Mucosa of descending colon (tissue), 3 donors: Measurements from ENCODE around the gene KNCN. TPM values are rescaled to one million over a fixed set of nuclear protein-coding genes. Genes with fewer than 3 reads are reported as not detected.

Experiments used
- ATAC-seq: fragments of 200-7000 bp; cut with Tn5 transposase; one replicate; pipeline ENCODE4 v1.9.1; 2020; ENCODE audit warnings: mild to moderate bottlenecking, moderate library complexity
- DNase-seq, 3 donors: peaks; one replicate each; pipeline ENCODE4 v3.0.0-alpha.2; 2020
- H3K36me3 ChIP-seq: fragments of 200-600 bp; one replicate; pipeline ENCODE4 v1.8.0; 2021; ENCODE audit warnings: low read depth, mild to moderate bottlenecking
- H3K4me1 ChIP-seq: fragments of 200-600 bp; one replicate; pipeline ENCODE4 v1.8.0; 2021; ENCODE audit warnings: low read depth, mild to moderate bottlenecking
- H3K4me3 ChIP-seq: fragments of 200-600 bp; one replicate; pipeline ENCODE4 v1.8.0; 2021; ENCODE audit warnings: mild to moderate bottlenecking
- H3K9me3 ChIP-seq: fragments of 200-600 bp; one replicate; pipeline ENCODE4 v1.8.0; 2021; ENCODE audit warnings: mild to moderate bottlenecking
- CTCF ChIP-seq: fragments of 200-600 bp; IDR thresholded peaks from one replicate; pipeline ENCODE4 v1.8.0; 2022; ENCODE audit warnings: antibody characterized with exemption, mild to moderate bottlenecking
- intact Hi-C, 2 donors: fragments of 100-400 bp; cut with DNase I in 1 of 2; cut with micrococcal nuclease in 1 of 2; formaldehyde crosslinking; loops; one replicate each; pipeline versions ENCODE4 v1.11.0 to v1.11.1; 2022; cut with DNase I, micrococcal nuclease
- total RNA-seq, 3 donors: library from RNA; stranded (reverse); fragmentation: NEBNext Ultra II Directional in 2 of 3; extraction: Animal tissue kit (Norgen Biotek cat#: 25700) in 2 of 3; gene quantifications; one replicate each; pipeline versions ENCODE4 v1.2.1 to v1.2.4, GENCODE V29; 2021 to 2023
- donor health status: DM: no; HTN: no; CAD: no; lungs with moderate emphysema.
- donor health status: DM: no; HTN: no; CAD: no.
- donor health status: DM: no; HTN: yes; CAD: no.

The KNCN gene
- total RNA-seq, 3 donors from 2014 or later, result not detected

GRCh38 chr1:46529031-46529630 is 22.3 kb downstream of the KNCN start:
- Histone ChIP-seq H3K4me1 (no peaks in the 10 kb centered on the region), H3K36me3 (no peaks in the 10 kb centered on the region), H3K9me3 (no peaks in the 10 kb centered on the region), H3K4me3 (no peak overlapping the region)
- DNase-seq (no peak), ATAC-seq (no peak)
- no peak for TF ChIP-seq CTCF
- intact Hi-C loops, result loop anchor here (2.0 to 10.0 kb wide), 3 partner anchors 52 to 82 kb away; no protein-coding TSS in a partner anchor

GRCh38 chr1:46528297-46528955 is 23.0 kb downstream of the KNCN start:
- no peaks in the 10 kb centered on the region for H3K36me3 ChIP-seq
- DNase-seq, result no peak
- ATAC-seq, result no peak
- no peak overlapping the region for H3K4me3 ChIP-seq
- no peaks in the 10 kb centered on the region for H3K4me1 ChIP-seq
- TF ChIP-seq CTCF, result no peak
- H3K9me3 ChIP-seq, result no peaks in the 10 kb centered on the region
- intact Hi-C loops, result loop anchor here (2.0 to 10.0 kb wide), 3 partner anchors 52 to 81 kb away; no protein-coding TSS in a partner anchor

- ATAC-seq (peak; percentile 78), DNase-seq (peak; percentile 75 to 91 (median 87))
- intact Hi-C loops, result loop anchor here (2.0 to 10.0 kb wide), 3 partner anchors 51 to 80 kb away; no protein-coding TSS in a partner anchor
- Histone ChIP-seq H3K9me3 (no peaks in the 10 kb centered on the region), H3K4me3 (no peak overlapping the region), H3K36me3 (no peaks in the 10 kb centered on the region), H3K4me1 (no peaks in the 10 kb centered on the region)
- TF ChIP-seq CTCF, result peak; percentile 70
Observed at GRCh38 chr1:46527474-46528296, 23.8 kb downstream of the KNCN start.

GRCh38 chr1:46526691-46527291 is 24.7 kb downstream of the KNCN start:
- no peaks in the 10 kb centered on the region for H3K36me3 ChIP-seq
- no peak overlapping the region for H3K4me3 ChIP-seq
- intact Hi-C loops, result loop anchor here (5.0 to 10.0 kb wide), 2 partner anchors 52 to 79 kb away; no protein-coding TSS in a partner anchor
- H3K9me3 ChIP-seq, result no peaks in the 10 kb centered on the region
- peak; percentile 48 to 87 (median 53) for DNase-seq
- no peak for TF ChIP-seq CTCF
- peak; percentile 83 for ATAC-seq
- no peaks in the 10 kb centered on the region for H3K4me1 ChIP-seq

- intact Hi-C loops, result loop anchor here (5.0 to 10.0 kb wide), 2 partner anchors 51 to 79 kb away; no protein-coding TSS in a partner anchor
- DNase-seq, result peak in 1 of 3 donors; percentile 15
- TF ChIP-seq CTCF, result no peak
Observed at GRCh38 chr1:46526013-46526690, 25.3 kb downstream of the KNCN start.

More at GRCh38 chr1:46526013-46526690, 25.3 kb downstream of the KNCN start:
- Histone ChIP-seq H3K9me3 (no peaks in the 10 kb centered on the region), H3K36me3 (no peaks in the 10 kb centered on the region), H3K4me1 (no peaks in the 10 kb centered on the region), H3K4me3 (no peak overlapping the region)
- ATAC-seq, result no peak
